Neuronal stem cell (in vitro differentiated cells): ENCODE data around the gene RNASE8.
"Not testable (repeated sequence)": the region's sequence is repeated elsewhere in the genome, so short reads cannot be mapped to it uniquely, and the experiment has no call there.

Experiments used
- DNase-seq: peaks from one replicate; pipeline ENCODE4 v3.0.0-alpha.2; 2013; ENCODE audit warnings: low spot score
- H2AFZ ChIP-seq: one replicate; pipeline ENCODE4 v1.6.1; 2013; ENCODE audit warnings: mild to moderate bottlenecking, low read length, inconsistent platforms
- H2AK5ac ChIP-seq: 2 replicates; pipeline ENCODE4 v1.6.1; 2013; ENCODE audit warnings: low read depth, mild to moderate bottlenecking, inconsistent platforms, low read length, moderate library complexity, mixed read lengths
- H2BK120ac ChIP-seq: 2 replicates; pipeline ENCODE4 v1.6.1; 2013; ENCODE audit warnings: low read depth, mild to moderate bottlenecking, inconsistent platforms, low read length, moderate library complexity, mixed read lengths
- H2BK12ac ChIP-seq: one replicate; pipeline ENCODE4 v1.6.1; 2013; ENCODE audit warnings: low read length, inconsistent platforms
- H2BK15ac ChIP-seq: 2 replicates; pipeline ENCODE4 v1.6.1; 2013; ENCODE audit warnings: mild to moderate bottlenecking, low read length, inconsistent platforms, mixed read lengths
- H2BK5ac ChIP-seq: one replicate; pipeline ENCODE4 v1.6.1; 2013; ENCODE audit warnings: inconsistent platforms, mild to moderate bottlenecking, low read length, moderate library complexity
- H3K14ac ChIP-seq: one replicate; pipeline ENCODE4 v1.6.1; 2013; ENCODE audit warnings: low read length, inconsistent platforms
- H3K18ac ChIP-seq: 2 replicates; pipeline ENCODE4 v1.6.1; 2013; ENCODE audit warnings: low read length, inconsistent platforms
- H3K23ac ChIP-seq: 2 replicates; pipeline ENCODE4 v1.6.1; 2013; ENCODE audit warnings: low read depth, mild to moderate bottlenecking, mixed read lengths, low read length, inconsistent platforms; ENCODE audit not compliant: poor library complexity
- H3K27ac ChIP-seq: replicated peaks from 3 replicates; pipeline ENCODE4 v1.5.1; 2013; ENCODE audit warnings: low read length, inconsistent platforms
- H3K27me3 ChIP-seq, 3 experiments: 2 replicates each; pipeline ENCODE4 v1.6.1; 2013; ENCODE audit warnings: low read length in 3 of 3, mild to moderate bottlenecking in 2 of 3, inconsistent platforms in 1 of 3, low read depth in 1 of 3, mixed read lengths in 1 of 3, moderate library complexity in 1 of 3; ENCODE audit not compliant: control insufficient read depth in 3 of 3, insufficient read depth in 3 of 3
- H3K36me3 ChIP-seq, 2 donors: replicated peaks in 1 of 2; 2 replicates each; pipeline ENCODE4 v1.6.1; 2013; ENCODE audit warnings: low read length in 2 of 2; ENCODE audit not compliant: control insufficient read depth in 2 of 2, insufficient read depth in 2 of 2
- H3K4ac ChIP-seq: 2 replicates; pipeline ENCODE4 v1.6.1; 2013; ENCODE audit warnings: inconsistent platforms, mild to moderate bottlenecking, low read length, moderate library complexity
- H3K4me1 ChIP-seq, 2 donors: 1 replicate in 1 of 2; 2 replicates in 1 of 2; pipeline ENCODE4 v1.6.1; 2013; ENCODE audit warnings: low read length in 2 of 2, low read depth in 1 of 2; ENCODE audit not compliant: control insufficient read depth in 2 of 2, insufficient read depth in 1 of 2
- H3K4me2 ChIP-seq: one replicate; pipeline ENCODE4 v1.6.1; 2013; ENCODE audit warnings: mild to moderate bottlenecking, low read length, inconsistent platforms; ENCODE audit not compliant: insufficient read depth, poor library complexity, severe bottlenecking
- H3K4me3 ChIP-seq, 2 donors: 2 replicates each; pipeline ENCODE4 v1.5.1; 2013; ENCODE audit warnings: low read length in 2 of 2, mild to moderate bottlenecking in 2 of 2, inconsistent platforms in 1 of 2, moderate library complexity in 1 of 2
- H3K79me1 ChIP-seq: one replicate; pipeline ENCODE4 v1.6.1; 2013; ENCODE audit warnings: low read depth, mild to moderate bottlenecking, inconsistent platforms, low read length, moderate library complexity
- H3K9ac ChIP-seq: one replicate; pipeline ENCODE4 v1.6.1; 2013; ENCODE audit warnings: mild to moderate bottlenecking, low read depth, low read length, inconsistent platforms; ENCODE audit not compliant: poor library complexity
- H3K9me3 ChIP-seq, 2 donors: replicated peaks in 1 of 2; 2 replicates each; pipeline versions ENCODE3 to v1.6.1; 2013; ENCODE audit warnings: low read length in 2 of 2, mild to moderate bottlenecking in 2 of 2, inconsistent platforms in 1 of 2, low read depth in 1 of 2, mixed read lengths in 1 of 2, moderate library complexity in 1 of 2; ENCODE audit not compliant: control insufficient read depth in 2 of 2, insufficient read depth in 1 of 2
- H4K8ac ChIP-seq: one replicate; pipeline ENCODE4 v1.6.1; 2013; ENCODE audit warnings: low read depth, mild to moderate bottlenecking, inconsistent platforms, low read length, moderate library complexity
- H4K91ac ChIP-seq: one replicate; pipeline ENCODE4 v1.6.1; 2013; ENCODE audit warnings: low read length, low read depth, mild to moderate bottlenecking, inconsistent platforms; ENCODE audit not compliant: poor library complexity
- WGBS, 2 donors: extraction: QIAGEN DNeasy Blood & Tissue Kit; methylation state at CpG; one replicate each; pipeline ENCODE4 v1.1.7; 2013; ENCODE audit warnings: missing lambda C conversion rate in 2 of 2, mixed read lengths in 1 of 2; ENCODE audit not compliant: insufficient read length in 2 of 2, insufficient replicate concordance in 1 of 2; ENCODE audit errors: extremely low coverage in 2 of 2; 5-methylcytosine and 5-hydroxymethylcytosine counted together

The RNASE8 gene

DNA sequence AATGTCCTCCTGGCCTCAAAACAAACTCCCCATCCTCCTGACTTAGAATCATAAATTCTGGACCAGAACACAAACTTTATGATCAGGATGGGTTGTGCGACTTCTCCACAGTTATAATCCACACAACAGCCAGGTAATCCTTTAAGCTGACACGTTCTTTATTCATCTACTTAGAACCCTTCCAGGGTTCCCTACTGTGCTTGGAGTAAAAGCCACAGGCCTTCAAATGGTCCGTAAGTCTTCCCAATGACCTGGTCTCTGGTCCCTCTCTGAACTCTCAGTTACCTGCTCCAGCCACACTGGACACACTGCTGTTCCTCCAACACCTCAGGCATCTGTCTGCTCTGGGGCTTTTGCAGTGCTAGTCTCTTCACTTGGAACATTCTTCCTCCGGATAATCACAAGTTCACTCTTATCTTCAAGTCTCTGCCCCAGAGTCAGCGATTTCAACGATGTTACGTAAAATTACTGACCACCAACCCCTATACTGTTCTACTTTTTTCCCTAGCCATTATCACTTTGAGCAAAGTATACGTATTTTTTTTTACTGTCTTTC lies 17.2 kb upstream of the RNASE8 start:
- no peaks in the 10 kb centered on the region for H3K9me3 ChIP-seq
- no peak overlapping the region for H2BK5ac ChIP-seq
- H3K14ac ChIP-seq: no peak overlapping the region
- H4K8ac ChIP-seq: no peak overlapping the region
- H3K27ac ChIP-seq: no peak overlapping the region
- H3K18ac ChIP-seq: no peak overlapping the region
- no peak overlapping the region for H3K4ac ChIP-seq
- no peaks in the 10 kb centered on the region for H3K36me3 ChIP-seq
- no CpG with 5 or more reads among the region's 8 CpGs for WGBS, 2 donors
- no peak overlapping the region for H2AK5ac ChIP-seq
- H3K4me3 ChIP-seq: no peak overlapping the region
- H2BK15ac ChIP-seq: no peak overlapping the region
- peaks cover 0 to 57% (median 0%) of the 10 kb centered on the region in 3 experiments for H3K27me3 ChIP-seq
- no peak overlapping the region for H4K91ac ChIP-seq
- no peak overlapping the region for H3K4me2 ChIP-seq
- H2BK12ac ChIP-seq: no peak overlapping the region
- no peak overlapping the region for H3K23ac ChIP-seq
- H2BK120ac ChIP-seq: no peak overlapping the region
- peaks cover 1 to 2% of the 10 kb centered on the region in 2 donors for H3K4me1 ChIP-seq
- H3K9ac ChIP-seq: no peak overlapping the region
- no peaks in the 10 kb centered on the region for H3K79me1 ChIP-seq
- DNase-seq: no peak
- no peak overlapping the region for H2AFZ ChIP-seq

DNA sequence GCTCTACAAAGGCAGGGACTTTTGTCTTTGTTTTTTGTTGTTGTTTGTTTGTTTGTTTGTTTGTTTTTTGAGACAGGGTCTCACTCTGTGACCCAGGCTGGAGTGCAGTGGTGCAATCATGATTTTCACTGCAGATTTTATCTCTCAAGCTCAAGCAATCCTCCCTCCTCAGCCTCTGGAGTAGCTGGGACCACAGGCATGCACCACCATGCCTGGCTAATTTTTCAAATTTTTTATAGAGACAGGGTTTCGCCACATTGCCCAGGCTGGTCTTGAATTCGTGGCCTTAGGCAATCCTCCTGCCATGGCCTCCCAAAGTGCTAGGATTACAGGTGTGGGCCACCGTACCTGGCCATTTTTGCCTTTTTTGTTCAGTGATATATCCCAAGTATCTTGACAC lies 16.7 kb upstream of the RNASE8 start:
- H2AFZ ChIP-seq, H2BK15ac ChIP-seq, H2BK120ac ChIP-seq, H3K23ac ChIP-seq, H2BK5ac ChIP-seq, H4K8ac ChIP-seq, H3K4ac ChIP-seq, H3K9ac ChIP-seq, H3K9me3 ChIP-seq, DNase-seq, H2BK12ac ChIP-seq, H3K18ac ChIP-seq, H3K36me3 ChIP-seq, H3K27ac ChIP-seq, H4K91ac ChIP-seq, H3K4me1 ChIP-seq, H3K14ac ChIP-seq, H2AK5ac ChIP-seq, H3K4me2 ChIP-seq, H3K4me3 ChIP-seq, H3K79me1 ChIP-seq: not testable (repeated sequence)
- H3K27me3 ChIP-seq: peaks cover 0 to 55% (median 0%) of the 10 kb centered on the region in 3 experiments
- no CpG with 5 or more reads among the region's 3 CpGs for WGBS, 2 donors

GRCh38 chr14:21041676-21042433 lies 15.8 kb upstream of the RNASE8 start, which contains the start of gene RNASE7:
Gene RNASE7, plus strand, starts transcription at chr14:21042362. Its CDS starts 631 bp downstream, at chr14:21042993.
- no peak within 1 kb of the TSS for H3K9ac ChIP-seq
- no peak within 1 kb of the TSS for H2BK120ac ChIP-seq
- H3K4me3 ChIP-seq: no peak within 1 kb of the TSS
- H3K4me1 ChIP-seq: peaks cover 1 to 2% of the 10 kb centered on the region in 2 donors
- no peak within 1 kb of the TSS for H2BK5ac ChIP-seq
- no peaks in the 10 kb centered on the region for H3K79me1 ChIP-seq
- H3K27ac ChIP-seq: no peak within 1 kb of the TSS
- H3K14ac ChIP-seq: peak within 1 kb of the TSS; percentile 5
- DNase-seq: no peak
- H2BK12ac ChIP-seq: no peak within 1 kb of the TSS
- H4K91ac ChIP-seq: no peak within 1 kb of the TSS
- no peak within 1 kb of the TSS for H2AK5ac ChIP-seq
- no peaks in the 10 kb centered on the region for H3K9me3 ChIP-seq
- no peak within 1 kb of the TSS for H2BK15ac ChIP-seq
- H3K23ac ChIP-seq: no peak within 1 kb of the TSS
- H3K27me3 ChIP-seq: peaks cover 0 to 50% (median 0%) of the 10 kb centered on the region in 3 experiments
- H3K4ac ChIP-seq: no peak within 1 kb of the TSS
- no peaks in the 10 kb centered on the region for H3K36me3 ChIP-seq
- no peak within 1 kb of the TSS for H2AFZ ChIP-seq
- WGBS, 2 donors: no CpG with 5 or more reads among the region's 11 CpGs
- H4K8ac ChIP-seq: no peak within 1 kb of the TSS
- no peak within 1 kb of the TSS for H3K18ac ChIP-seq
- H3K4me2 ChIP-seq: no peak within 1 kb of the TSS

- H3K79me1 ChIP-seq: no peaks in the 10 kb centered on the region
- no peak overlapping the region for H3K4me2 ChIP-seq
- no peak overlapping the region for H3K18ac ChIP-seq
- H3K23ac ChIP-seq: no peak overlapping the region
- peaks cover 1 to 2% of the 10 kb centered on the region in 2 donors for H3K4me1 ChIP-seq
- no peak overlapping the region for H2BK5ac ChIP-seq
- no peaks in the 10 kb centered on the region for H3K9me3 ChIP-seq
- no CpG with 5 or more reads among the region's 8 CpGs for WGBS, 2 donors
- H2AK5ac ChIP-seq: no peak overlapping the region
- no peak overlapping the region for H2AFZ ChIP-seq
- H3K27me3 ChIP-seq: peaks cover 0 to 41% (median 0%) of the 10 kb centered on the region in 3 experiments
- H3K4me3 ChIP-seq: no peak overlapping the region
- DNase-seq: no peak
- H2BK15ac ChIP-seq: no peak overlapping the region
- H2BK120ac ChIP-seq: no peak overlapping the region
- peak overlapping the region; percentile 5 for H3K14ac ChIP-seq
- H3K9ac ChIP-seq: no peak overlapping the region
- H3K4ac ChIP-seq: no peak overlapping the region
- no peak overlapping the region for H4K8ac ChIP-seq
- no peak overlapping the region for H4K91ac ChIP-seq
- H3K27ac ChIP-seq: no peak overlapping the region
- no peaks in the 10 kb centered on the region for H3K36me3 ChIP-seq
- no peak overlapping the region for H2BK12ac ChIP-seq
These were observed 14.7 kb upstream of the RNASE8 start for GRCh38 chr14:21042918-21043317.
